SU-DHL-6 (cell line): Measurements from ENCODE around the gene MYL6B.
"Not testable (repeated sequence)": the region's sequence is repeated elsewhere in the genome, so short reads cannot be mapped to it uniquely, and the experiment has no call there.

Experiments used
- H2AFZ ChIP-seq: fragments of 200-600 bp; sonication (generic); 2 replicates; pipeline ENCODE4 v1.6.1; 2014; ENCODE audit warnings: low read depth, mild to moderate bottlenecking, moderate library complexity, mixed read lengths, antibody characterized with exemption, low read length; ENCODE audit not compliant: severe bottlenecking
- H3F3A ChIP-seq: fragments of 200-600 bp; shearing (Covaris generic); 2 replicates; pipeline ENCODE4 v1.6.0; 2016; ENCODE audit warnings: antibody characterized with exemption, mild to moderate bottlenecking; ENCODE audit not compliant: insufficient read depth
- H3K27ac ChIP-seq: fragments of 200-600 bp; sonication (generic); 2 replicates; pipeline ENCODE4 v1.5.1; 2016; ENCODE audit warnings: low read depth, mild to moderate bottlenecking, low read length, moderate library complexity, mixed read lengths
- H3K27me3 ChIP-seq: fragments of 200-600 bp; sonication (generic), shearing (Covaris generic); 2 replicates; pipeline ENCODE4 v1.6.0; 2014; ENCODE audit warnings: mild to moderate bottlenecking, low read length
- H3K36me3 ChIP-seq: fragments of 200-600 bp; sonication (generic); 2 replicates; pipeline ENCODE4 v1.6.1; 2014; ENCODE audit warnings: mild to moderate bottlenecking, low read length, mixed read lengths
- H3K4me2 ChIP-seq: fragments of 300-600, 200-600 bp; shearing (Covaris generic), sonication (generic); 2 replicates; pipeline ENCODE4 v1.6.0; 2014; ENCODE audit warnings: low read length, low read depth, mild to moderate bottlenecking; ENCODE audit not compliant: poor library complexity, severe bottlenecking
- H3K4me3 ChIP-seq: fragments of 200-600 bp; sonication (generic); 2 replicates; pipeline ENCODE4 v1.5.1; 2014; ENCODE audit warnings: antibody characterized with exemption, low read length, mild to moderate bottlenecking, mixed read lengths; ENCODE audit not compliant: insufficient read depth, poor library complexity, severe bottlenecking
- H3K79me2 ChIP-seq: fragments of 200-600 bp; sonication (generic); 2 replicates; pipeline ENCODE4 v1.6.1; 2014; ENCODE audit warnings: mild to moderate bottlenecking, low read length, moderate library complexity; ENCODE audit not compliant: insufficient read depth
- H3K9ac ChIP-seq: fragments of 200-600 bp; sonication (generic); 2 replicates; pipeline ENCODE4 v1.7.0; 2014; ENCODE audit warnings: mild to moderate bottlenecking, low read length
- H3K9me2 ChIP-seq: fragments of 200-600 bp; sonication (generic); replicated peaks from 2 replicates; pipeline ENCODE4 v1.6.1; 2014; ENCODE audit warnings: low read length; ENCODE audit not compliant: insufficient read depth
- H3K9me3 ChIP-seq: fragments of 200-600 bp; sonication (generic); 2 replicates; pipeline ENCODE4 v1.6.1; 2014; ENCODE audit warnings: low read length, mixed read lengths; ENCODE audit not compliant: insufficient read depth
- H4K20me1 ChIP-seq: fragments of 200-600 bp; sonication (generic); 2 replicates; pipeline ENCODE4 v1.6.1; 2014; ENCODE audit warnings: low read depth, mild to moderate bottlenecking, antibody characterized with exemption, low read length, moderate library complexity, mixed read lengths
- CTCF ChIP-seq: fragments of 200-600 bp; sonication (generic); IDR thresholded peaks from one replicate; pipeline ENCODE4 v1.5.1; 2017; ENCODE audit warnings: antibody characterized with exemption, mild to moderate bottlenecking, low read length, moderate library complexity; ENCODE audit not compliant: insufficient read depth, poor library complexity, severe bottlenecking
- EZH2phosphoT487 ChIP-seq: fragments of 200-600 bp; sonication (generic), shearing (Covaris generic); conservative IDR thresholded peaks from 2 replicates; pipeline ENCODE4 v1.6.1; 2018; ENCODE audit warnings: mild to moderate bottlenecking, antibody characterized with exemption, low read length, moderate library complexity, mixed read lengths

MYL6B gene

DNA sequence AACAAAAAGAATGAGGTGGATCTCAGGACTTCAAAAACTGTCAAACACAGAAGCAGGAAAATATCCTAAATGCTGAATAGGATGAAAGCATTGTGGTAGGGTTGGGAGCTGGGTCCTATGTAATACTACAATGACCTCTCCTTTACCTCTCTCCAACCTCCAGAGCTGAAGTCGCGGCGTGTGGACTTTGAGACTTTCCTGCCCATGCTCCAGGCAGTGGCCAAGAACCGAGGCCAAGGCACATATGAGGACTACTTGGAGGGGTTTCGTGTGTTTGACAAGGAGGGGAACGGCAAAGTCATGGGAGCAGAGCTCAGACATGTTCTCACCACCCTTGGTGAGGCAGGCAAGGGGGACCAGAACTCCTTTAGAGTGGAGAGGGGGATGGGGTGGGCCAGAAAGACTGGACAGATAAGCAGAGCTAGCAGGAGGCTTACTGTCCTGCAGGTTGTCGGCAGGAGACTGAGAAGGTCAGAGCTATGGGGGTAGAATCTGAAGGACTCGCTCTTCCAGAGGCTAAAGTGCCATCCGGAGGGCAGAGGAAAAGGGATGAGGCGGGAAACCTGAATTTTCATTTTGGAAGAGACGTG is 3.0 kb downstream of the MYL6B start:
- Histone ChIP-seq H3K27me3 (no peaks in the 10 kb centered on the region), H3K9ac (no peak overlapping the region), H3K79me2 (peaks cover 28% of the 10 kb centered on the region), H3K4me3 (no peak overlapping the region), H3K36me3 (no peaks in the 10 kb centered on the region), H3K9me3 (no peaks in the 10 kb centered on the region), H3K27ac (no peak overlapping the region), H2AFZ (no peak overlapping the region), H4K20me1 (no peaks in the 10 kb centered on the region), H3F3A (peaks cover 30% of the 10 kb centered on the region), H3K4me2 (no peak overlapping the region), H3K9me2 (no peaks in the 10 kb centered on the region)
- TF ChIP-seq CTCF: no peak
- TF ChIP-seq EZH2phosphoT487: no peak

GRCh38 chr12:56156464-56157200 is 4.2 kb downstream of the MYL6B start:
- Histone ChIP-seq H3K9ac (peak overlapping the region; percentile 89), H3K4me2 (peak overlapping the region; percentile 78), H3K79me2 (peaks cover 28% of the 10 kb centered on the region), H3K27ac (peak overlapping the region; percentile 82; the same call in 1 of the 2 replicates), H2AFZ (peak overlapping the region; percentile 61), H3F3A (peaks cover 29% of the 10 kb centered on the region), H3K4me3 (peak overlapping the region; percentile 75)
- H3K9me2 ChIP-seq, H3K36me3 ChIP-seq, H4K20me1 ChIP-seq, H3K27me3 ChIP-seq, H3K9me3 ChIP-seq: not testable (repeated sequence)

- Histone ChIP-seq H3K79me2 (peaks cover 28% of the 10 kb centered on the region), H3K4me3 (peak overlapping the region; percentile 75), H2AFZ (peak overlapping the region; percentile 61), H3F3A (peaks cover 28% of the 10 kb centered on the region), H3K9me2 (no peaks in the 10 kb centered on the region), H3K36me3 (no peaks in the 10 kb centered on the region), H3K9me3 (no peaks in the 10 kb centered on the region), H3K9ac (peak overlapping the region; percentile 89), H3K4me2 (peak overlapping the region; percentile 78), H3K27me3 (no peaks in the 10 kb centered on the region), H4K20me1 (no peaks in the 10 kb centered on the region), H3K27ac (peak overlapping the region; percentile 82)
- peak; percentile 42 for TF ChIP-seq CTCF
- TF ChIP-seq EZH2phosphoT487: no peak
Measured at GRCh38 chr12:56157201-56158028, 5.0 kb downstream of the MYL6B start.
